ENCODE results near the gene TMEM38B. TPM values are rescaled to one million over a fixed set of nuclear protein-coding genes. Genes with fewer than 3 reads are reported as not detected.

The TMEM38B gene
- polyA plus RNA-seq (2012; rRNA removed): 6.8 and 10.5 TPM in 2 replicates
- polyA plus RNA-seq (2012; cell fraction: cytosol; rRNA removed): 9.0 and 11.2 TPM in 2 replicates
- polyA plus RNA-seq (2012; cell fraction: nucleus; rRNA removed): 1.2 and 3.0 TPM in 2 replicates

GRCh38 chr9:105694190-105694847 is at the start of gene TMEM38B:
Gene TMEM38B (plus strand): TSS chr9:105694541. CDS start chr9:105694661, 120 bp downstream.
- DNase-seq: peak; percentile 97
- no peaks in the 10 kb centered on the region for H3K9me3 ChIP-seq
- H3K9ac ChIP-seq: peak within 1 kb of the TSS; percentile 34; the same call in 1 of the 2 replicates
- H4K20me1 ChIP-seq (ENCODE audit: insufficient read depth): no peaks in the 10 kb centered on the region
- H2AFZ ChIP-seq (ENCODE audit: low read depth): peak within 1 kb of the TSS; percentile 94
- ChIA-PET POLR2A (no interaction called here), CTCF (interaction anchor here (1.0 to 2.0 kb wide), 4 partner anchors 13 to 85 kb away, joined by 3 to 7 read pairs (median 4); no protein-coding TSS in a partner anchor)
- H3K9me2 ChIP-seq: no peaks in the 10 kb centered on the region
- WGBS (ENCODE audit: low lambda C conversion rate): 4% methylated on average over 28 of the region's 65 CpGs
- H3K27me3 ChIP-seq (ENCODE audit: insufficient read depth): peaks cover 5% of the 10 kb centered on the region; the same call in 1 of the 2 replicates
- no peak within 1 kb of the TSS; a peak in 1 of 4 replicates for H3K27ac ChIP-seq (ENCODE audit: low read depth in 2 of 2, low read length in 1 of 2)
- TF ChIP-seq REST (IDR thresholded peaks at IDR 0.05; ENCODE audit: low read depth, low read length) (no peak), MXI1 (IDR thresholded peaks at IDR 0.05; ENCODE audit: low read depth, low read length) (0 out of 2 replicates have a peak, but pooled peaks have one; percentile 2), NRF1 (IDR thresholded peaks at IDR 0.05; ENCODE audit: low read depth, low read length) (peak; percentile 74), CHD2 (IDR thresholded peaks at IDR 0.05; ENCODE audit: low read length, partially characterized antibody) (peak; percentile 20)
- peaks cover 0 to 9% of the 10 kb centered on the region in 2 experiments; a peak in 2 of 4 replicates for H3K4me1 ChIP-seq (ENCODE audit: control insufficient read depth in 1 of 2, insufficient read depth in 2 of 2, low read depth in 1 of 2, low read length in 1 of 2)
- H3K4me3 ChIP-seq (ENCODE audit: low read depth in 2 of 2, low read length in 1 of 2): peak within 1 kb of the TSS; percentile 88 to 92
- H3F3A ChIP-seq (replicated peaks; ENCODE audit: insufficient read depth): no peaks in the 10 kb centered on the region
- peak within 1 kb of the TSS; percentile 93 for H3K4me2 ChIP-seq
- H3K79me2 ChIP-seq (ENCODE audit: insufficient read depth): no peaks in the 10 kb centered on the region
- no peaks in the 10 kb centered on the region for H3K36me3 ChIP-seq (replicated peaks in 1 of 2; ENCODE audit: control insufficient read depth in 1 of 2, insufficient read depth in 2 of 2, low read length in 1 of 2)

- Histone ChIP-seq H4K20me1 (ENCODE audit: insufficient read depth) (no peaks in the 10 kb centered on the region), H3K27me3 (ENCODE audit: insufficient read depth) (no peaks in the 10 kb centered on the region), H3K4me2 (no peak overlapping the region), H3K9ac (no peak overlapping the region), H3K27ac (ENCODE audit: low read depth in 2 of 2, low read length in 1 of 2) (no peak overlapping the region), H3K9me2 (no peaks in the 10 kb centered on the region), H3K36me3 (replicated peaks in 1 of 2; ENCODE audit: control insufficient read depth in 1 of 2, insufficient read depth in 2 of 2, low read length in 1 of 2) (no peaks in the 10 kb centered on the region), H3K9me3 (0 out of 2 replicates have a peak, but pooled peaks cover 5% of the 10 kb centered on the region), H3K4me1 (ENCODE audit: control insufficient read depth in 1 of 2, insufficient read depth in 2 of 2, low read depth in 1 of 2, low read length in 1 of 2) (no peaks in the 10 kb centered on the region; a peak in 1 of 4 replicates), H3F3A (replicated peaks; ENCODE audit: insufficient read depth) (no peaks in the 10 kb centered on the region), H2AFZ (ENCODE audit: low read depth) (no peak overlapping the region), H3K79me2 (ENCODE audit: insufficient read depth) (no peaks in the 10 kb centered on the region), H3K4me3 (ENCODE audit: low read depth in 2 of 2, low read length in 1 of 2) (no peak overlapping the region)
- ChIA-PET CTCF (interaction anchor here (0.5 to 1.8 kb wide), 4 partner anchors 10 to 71 kb away, joined by 3 to 10 read pairs (median 6); no protein-coding TSS in a partner anchor), POLR2A (no interaction called here)
- 91% methylated on average over 7 of the region's 7 CpGs for WGBS (ENCODE audit: low lambda C conversion rate)
- DNase-seq: no peak
- no peak for TF ChIP-seq FOXJ3 (CRISPR knock-in tag; IDR thresholded peaks at IDR 0.05)
- TF ChIP-seq SMC3 (IDR thresholded peaks at IDR 0.05; ENCODE audit: low read depth, low read length): no peak
- no peak for TF ChIP-seq FOSL2 (IDR thresholded peaks at IDR 0.05; ENCODE audit: borderline replicate concordance, low read depth)
- TF ChIP-seq CHD2 (IDR thresholded peaks at IDR 0.05; ENCODE audit: low read length, partially characterized antibody): no peak
Observed at GRCh38 chr9:105646879-105647594, 47.3 kb upstream of the TMEM38B start.
